ENCODE measurements around the gene SHISA8. TPM values are rescaled to one million over a fixed set of nuclear protein-coding genes. Genes with fewer than 3 reads are reported as not detected.

The SHISA8 gene
- polyA plus RNA-seq, 2 donors = 0.07 TPM; not detected in 1

DNA sequence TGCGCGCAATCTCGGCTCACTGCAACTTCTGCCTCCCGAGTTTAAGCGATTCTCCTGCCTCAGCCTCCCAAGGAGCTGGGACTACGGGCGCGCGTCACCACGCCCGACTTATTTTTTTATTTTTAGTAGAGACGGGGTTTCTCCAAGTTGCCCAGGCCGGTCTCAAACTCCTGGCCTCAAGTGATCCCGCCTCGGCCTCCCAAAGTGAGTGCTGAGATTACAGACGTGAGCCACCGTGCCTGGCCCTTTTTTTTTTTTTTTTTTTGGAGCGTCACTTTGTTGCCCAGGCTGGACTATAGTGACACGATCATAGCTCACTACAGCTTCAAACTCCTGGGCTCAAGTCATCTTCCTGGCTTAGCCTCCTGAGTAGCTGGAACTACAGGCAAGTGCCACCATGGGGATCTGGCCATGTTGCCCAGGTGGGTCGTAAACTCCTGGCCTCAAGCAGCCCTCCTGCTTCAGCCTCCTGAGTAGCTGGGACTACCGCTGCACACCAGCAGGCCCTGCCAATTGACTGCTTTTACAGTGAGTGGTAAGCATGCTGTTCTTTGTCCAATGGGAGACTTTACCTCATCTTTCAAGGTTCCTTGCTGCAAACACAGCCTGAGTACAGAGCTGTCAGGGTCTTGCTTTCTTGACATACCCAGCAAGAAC lies 32.7 kb upstream of the SHISA8 start:
- H3K27me3 ChIP-seq (ENCODE audit: control insufficient read depth in 1 of 2, insufficient read depth in 2 of 2, low read length in 2 of 2) = no peaks in the 10 kb centered on the region
- no peak overlapping the region for H3K4me3 ChIP-seq (ENCODE audit: low read depth in 1 of 2, low read length in 2 of 2)
- no peaks in the 10 kb centered on the region for H3K9me3 ChIP-seq (ENCODE audit: control insufficient read depth in 2 of 2, insufficient read depth in 1 of 2, low read depth in 1 of 2, low read length in 1 of 2)
- no peaks in the 10 kb centered on the region for H3K36me3 ChIP-seq (ENCODE audit: control insufficient read depth in 2 of 2, insufficient read depth in 2 of 2, low read length in 1 of 2)
- peaks cover 0 to 8% of the 10 kb centered on the region in 2 donors for H3K4me1 ChIP-seq (ENCODE audit: control insufficient read depth in 2 of 2, insufficient read depth in 2 of 2, low read length in 1 of 2)
- 70 to 72% methylated on average over 20 to 21 of the region's 21 CpGs for WGBS, 2 donors
- H3K27ac ChIP-seq (ENCODE audit: low read depth in 2 of 2, low read length in 1 of 2) = no peak overlapping the region

DNA sequence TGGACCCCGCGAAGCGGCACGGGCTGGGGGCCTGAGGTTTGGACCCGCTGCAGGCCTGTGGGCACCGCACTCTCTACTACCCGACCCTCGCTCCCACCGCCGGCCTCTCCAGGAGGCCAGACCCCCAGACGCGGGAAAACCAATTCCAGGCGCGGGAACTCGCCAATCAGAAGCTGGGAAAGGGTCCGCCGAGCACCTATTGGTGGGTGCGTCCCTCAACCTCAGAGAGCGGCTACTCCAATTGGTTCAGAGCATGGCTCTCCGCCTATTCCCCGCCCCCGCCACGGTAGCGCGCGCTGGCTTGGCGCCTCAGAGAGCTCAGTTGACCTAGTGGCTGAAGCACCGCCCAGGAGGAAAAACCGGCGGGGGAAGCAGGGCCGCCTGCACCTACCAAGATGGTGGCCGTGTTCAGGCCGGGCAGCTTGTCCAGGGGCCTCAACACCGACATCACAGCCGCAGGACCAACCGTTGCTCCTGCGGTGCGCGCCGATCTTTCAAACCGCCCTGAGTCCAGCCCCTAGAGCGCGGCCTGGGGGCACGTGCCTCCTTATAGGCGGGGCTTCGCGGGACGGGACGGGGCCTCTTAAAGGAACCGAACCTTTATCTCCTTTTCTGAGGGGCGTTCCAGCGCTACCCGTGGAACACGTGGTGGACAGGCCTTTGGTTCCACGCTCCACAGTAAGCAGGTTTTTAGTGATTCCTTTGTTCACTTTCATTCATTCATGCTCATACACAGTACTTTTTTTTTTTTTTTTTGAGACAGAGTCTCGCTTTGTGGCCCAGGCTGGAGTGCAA lies 32.0 kb upstream of the SHISA8 start, which contains the start of gene CENPM:
TSS of gene CENPM (minus strand) at position 524 of the 795 bp plus-strand sequence. CDS start at position 448, 76 bp downstream.
- Histone ChIP-seq H3K9me3 (ENCODE audit: control insufficient read depth in 2 of 2, insufficient read depth in 1 of 2, low read depth in 1 of 2, low read length in 1 of 2) (no peaks in the 10 kb centered on the region), H3K27ac (ENCODE audit: low read depth in 2 of 2, low read length in 1 of 2) (peak within 1 kb of the TSS in 1 of 2 donors; percentile 23), H3K27me3 (ENCODE audit: control insufficient read depth in 1 of 2, insufficient read depth in 2 of 2, low read length in 2 of 2) (no peaks in the 10 kb centered on the region), H3K4me3 (ENCODE audit: low read depth in 1 of 2, low read length in 2 of 2) (peak within 1 kb of the TSS; percentile 59 to 79), H3K36me3 (ENCODE audit: control insufficient read depth in 2 of 2, insufficient read depth in 2 of 2, low read length in 1 of 2) (no peaks in the 10 kb centered on the region), H3K4me1 (ENCODE audit: control insufficient read depth in 2 of 2, insufficient read depth in 2 of 2, low read length in 1 of 2) (peaks cover 0 to 8% of the 10 kb centered on the region in 2 donors)
- WGBS, 2 donors = 2% methylated on average over 56 of the region's 56 CpGs

DNA sequence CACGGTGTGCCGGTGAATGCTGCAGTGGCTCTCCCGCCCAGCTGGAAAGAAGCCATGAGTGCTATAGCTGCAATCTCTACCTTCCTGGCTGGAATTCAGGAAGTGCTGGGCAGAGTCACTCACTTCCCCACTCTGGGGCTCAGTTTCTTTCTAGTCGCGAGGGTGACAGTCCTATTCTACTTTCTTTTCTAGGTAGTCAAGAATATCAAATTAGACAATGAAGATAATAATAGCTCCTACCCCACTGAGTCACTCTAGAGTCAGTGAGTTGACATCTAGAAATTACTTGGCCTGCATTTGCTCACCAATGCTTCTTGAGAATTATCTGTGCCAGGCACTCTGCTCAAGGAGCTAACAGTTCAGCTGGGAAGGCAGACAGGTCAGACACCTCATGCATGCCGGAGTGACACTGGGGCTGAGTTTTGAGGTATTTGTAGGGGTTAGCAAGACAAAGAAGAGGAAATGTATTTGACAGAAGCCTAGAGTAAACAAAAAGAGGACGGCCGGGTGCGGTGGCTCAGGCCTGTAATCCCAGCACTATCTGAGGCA lies 28.9 kb upstream of the SHISA8 start:
- H3K36me3 ChIP-seq (ENCODE audit: control insufficient read depth in 2 of 2, insufficient read depth in 2 of 2, low read length in 1 of 2) = peaks cover 0 to 3% of the 10 kb centered on the region in 2 donors
- H3K4me3 ChIP-seq (ENCODE audit: low read depth in 1 of 2, low read length in 2 of 2) = no peak overlapping the region
- H3K27me3 ChIP-seq (ENCODE audit: control insufficient read depth in 1 of 2, insufficient read depth in 2 of 2, low read length in 2 of 2) = no peaks in the 10 kb centered on the region
- H3K4me1 ChIP-seq (ENCODE audit: control insufficient read depth in 2 of 2, insufficient read depth in 2 of 2, low read length in 1 of 2) = peaks cover 0 to 21% of the 10 kb centered on the region in 2 donors
- H3K27ac ChIP-seq (ENCODE audit: low read depth in 2 of 2, low read length in 1 of 2) = peak overlapping the region in 1 of 2 donors; percentile 77
- no peaks in the 10 kb centered on the region for H3K9me3 ChIP-seq (ENCODE audit: control insufficient read depth in 2 of 2, insufficient read depth in 1 of 2, low read depth in 1 of 2, low read length in 1 of 2)
- WGBS, 2 donors = 57 to 61% methylated on average over 9 of the region's 9 CpGs

- Histone ChIP-seq H3K27ac (ENCODE audit: low read depth in 2 of 2, low read length in 1 of 2) (peak overlapping the region; percentile 87 to 96), H3K27me3 (ENCODE audit: control insufficient read depth in 1 of 2, insufficient read depth in 2 of 2, low read length in 2 of 2) (no peaks in the 10 kb centered on the region), H3K36me3 (ENCODE audit: control insufficient read depth in 2 of 2, insufficient read depth in 2 of 2, low read length in 1 of 2) (peaks cover 0 to 3% of the 10 kb centered on the region in 2 donors), H3K4me1 (ENCODE audit: control insufficient read depth in 2 of 2, insufficient read depth in 2 of 2, low read length in 1 of 2) (peaks cover 0 to 20% of the 10 kb centered on the region in 2 donors), H3K4me3 (ENCODE audit: low read depth in 1 of 2, low read length in 2 of 2) (no peak overlapping the region), H3K9me3 (ENCODE audit: control insufficient read depth in 2 of 2, insufficient read depth in 1 of 2, low read depth in 1 of 2, low read length in 1 of 2) (no peaks in the 10 kb centered on the region)
- WGBS, 2 donors = 43 to 44% methylated on average over 13 of the region's 13 CpGs
Measured at GRCh38 chr22:41940832-41941765, 26.2 kb upstream of the SHISA8 start.

GRCh38 chr22:41939981-41940831 lies 25.3 kb upstream of the SHISA8 start:
- no peaks in the 10 kb centered on the region for H3K27me3 ChIP-seq (ENCODE audit: control insufficient read depth in 1 of 2, insufficient read depth in 2 of 2, low read length in 2 of 2)
- H3K4me1 ChIP-seq (ENCODE audit: control insufficient read depth in 2 of 2, insufficient read depth in 2 of 2, low read length in 1 of 2) = peaks cover 0 to 15% of the 10 kb centered on the region in 2 donors
- peak overlapping the region; percentile 87 to 96 for H3K27ac ChIP-seq (ENCODE audit: low read depth in 2 of 2, low read length in 1 of 2)
- H3K36me3 ChIP-seq (ENCODE audit: control insufficient read depth in 2 of 2, insufficient read depth in 2 of 2, low read length in 1 of 2) = peaks cover 0 to 3% of the 10 kb centered on the region in 2 donors
- 68 to 69% methylated on average over 13 of the region's 13 CpGs for WGBS, 2 donors
- no peaks in the 10 kb centered on the region for H3K9me3 ChIP-seq (ENCODE audit: control insufficient read depth in 2 of 2, insufficient read depth in 1 of 2, low read depth in 1 of 2, low read length in 1 of 2)
- H3K4me3 ChIP-seq (ENCODE audit: low read depth in 1 of 2, low read length in 2 of 2) = no peak overlapping the region

- Histone ChIP-seq H3K9me3 (ENCODE audit: control insufficient read depth in 2 of 2, insufficient read depth in 1 of 2, low read depth in 1 of 2, low read length in 1 of 2) (no peaks in the 10 kb centered on the region), H3K4me1 (ENCODE audit: control insufficient read depth in 2 of 2, insufficient read depth in 2 of 2, low read length in 1 of 2) (peaks cover 0 to 15% of the 10 kb centered on the region in 2 donors), H3K27me3 (ENCODE audit: control insufficient read depth in 1 of 2, insufficient read depth in 2 of 2, low read length in 2 of 2) (no peaks in the 10 kb centered on the region), H3K27ac (ENCODE audit: low read depth in 2 of 2, low read length in 1 of 2) (no peak overlapping the region), H3K4me3 (ENCODE audit: low read depth in 1 of 2, low read length in 2 of 2) (no peak overlapping the region), H3K36me3 (ENCODE audit: control insufficient read depth in 2 of 2, insufficient read depth in 2 of 2, low read length in 1 of 2) (peaks cover 0 to 3% of the 10 kb centered on the region in 2 donors)
- 90 to 93% methylated on average over 2 of the region's 2 CpGs for WGBS, 2 donors
Measured at GRCh38 chr22:41936894-41937169, 22.0 kb upstream of the SHISA8 start.

- 92 to 94% methylated on average over 9 of the region's 9 CpGs for WGBS, 2 donors
- Histone ChIP-seq H3K9me3 (ENCODE audit: control insufficient read depth in 2 of 2, insufficient read depth in 1 of 2, low read depth in 1 of 2, low read length in 1 of 2) (no peaks in the 10 kb centered on the region), H3K4me1 (ENCODE audit: control insufficient read depth in 2 of 2, insufficient read depth in 2 of 2, low read length in 1 of 2) (peaks cover 0 to 8% of the 10 kb centered on the region in 2 donors), H3K4me3 (ENCODE audit: low read depth in 1 of 2, low read length in 2 of 2) (no peak overlapping the region), H3K27me3 (ENCODE audit: control insufficient read depth in 1 of 2, insufficient read depth in 2 of 2, low read length in 2 of 2) (no peaks in the 10 kb centered on the region), H3K27ac (ENCODE audit: low read depth in 2 of 2, low read length in 1 of 2) (no peak overlapping the region), H3K36me3 (ENCODE audit: control insufficient read depth in 2 of 2, insufficient read depth in 2 of 2, low read length in 1 of 2) (peaks cover 0 to 3% of the 10 kb centered on the region in 2 donors)
Measured at GRCh38 chr22:41935509-41935908, 20.6 kb upstream of the SHISA8 start.

GRCh38 chr22:41935015-41935351 lies 20.1 kb upstream of the SHISA8 start:
- Histone ChIP-seq H3K36me3 (ENCODE audit: control insufficient read depth in 2 of 2, insufficient read depth in 2 of 2, low read length in 1 of 2) (peaks cover 0 to 2% of the 10 kb centered on the region in 2 donors), H3K4me1 (ENCODE audit: control insufficient read depth in 2 of 2, insufficient read depth in 2 of 2, low read length in 1 of 2) (peaks cover 0 to 8% of the 10 kb centered on the region in 2 donors), H3K27ac (ENCODE audit: low read depth in 2 of 2, low read length in 1 of 2) (no peak overlapping the region), H3K4me3 (ENCODE audit: low read depth in 1 of 2, low read length in 2 of 2) (no peak overlapping the region), H3K27me3 (ENCODE audit: control insufficient read depth in 1 of 2, insufficient read depth in 2 of 2, low read length in 2 of 2) (no peaks in the 10 kb centered on the region), H3K9me3 (ENCODE audit: control insufficient read depth in 2 of 2, insufficient read depth in 1 of 2, low read depth in 1 of 2, low read length in 1 of 2) (no peaks in the 10 kb centered on the region)
- 87 to 96% methylated on average over 4 of the region's 4 CpGs for WGBS, 2 donors
